HepG2 (cell line): ENCODE data around the gene UBXN1. TPM values are rescaled to one million over a fixed set of nuclear protein-coding genes. Genes with fewer than 3 reads are reported as not detected.

ENCODE experiments used
- ARID2 ChIP-seq: sonication (generic); formaldehyde crosslinking; IDR thresholded peaks from 2 replicates; pipeline ENCODE4 v1.8.1; 2022; ENCODE audit warnings: mild to moderate bottlenecking, missing genetic modification reagents, borderline replicate concordance
- ATM ChIP-seq: fragments of 450-650 bp; IDR thresholded peaks from 2 replicates; pipeline ENCODE4 v1.7.1; 2017; ENCODE audit warnings: mild to moderate bottlenecking, borderline replicate concordance
- GLI4 ChIP-seq: sonication (generic); formaldehyde crosslinking; IDR thresholded peaks from 2 replicates; pipeline ENCODE4 v1.5.1; 2020; ENCODE audit warnings: missing genetic modification reagents, mild to moderate bottlenecking, moderate library complexity, borderline replicate concordance
- KDM6A ChIP-seq: IDR thresholded peaks from 2 replicates; pipeline ENCODE4 v1.6.1; 2016; ENCODE audit warnings: low read depth
- MAZ ChIP-seq, 2 experiments: sonication (generic) in 1 of 2; formaldehyde crosslinking in 1 of 2; IDR thresholded peaks; 2 replicates each; pipeline versions ENCODE4 v1.5.0 to v1.6.1; 2012 to 2020; ENCODE audit warnings: low read depth in 2 of 2, mild to moderate bottlenecking in 2 of 2, borderline replicate concordance in 1 of 2, improper control_type of control experiment in 1 of 2, low read length in 1 of 2, missing genetic modification reagents in 1 of 2, moderate library complexity in 1 of 2
- ZBTB3 ChIP-seq: sonication (generic); formaldehyde crosslinking; IDR thresholded peaks from 2 replicates; pipeline ENCODE4 v1.4.0; 2020; ENCODE audit warnings: low read depth, mild to moderate bottlenecking, moderate library complexity, missing genetic modification reagents, borderline replicate concordance
- ZIK1 ChIP-seq: sonication (generic); formaldehyde crosslinking; IDR thresholded peaks from 2 replicates; pipeline ENCODE4 v1.5.0; 2020; ENCODE audit warnings: mild to moderate bottlenecking, low read depth, missing genetic modification reagents, borderline replicate concordance
- ZNF121 ChIP-seq: sonication (generic); formaldehyde crosslinking; IDR thresholded peaks from 2 replicates; pipeline ENCODE4 v1.5.0; 2020; ENCODE audit warnings: mild to moderate bottlenecking, missing genetic modification reagents
- ZNF224 ChIP-seq: sonication (generic); formaldehyde crosslinking; IDR thresholded peaks from 2 replicates; pipeline ENCODE4 v1.5.0; 2020; ENCODE audit warnings: mild to moderate bottlenecking, missing genetic modification reagents
- ZNF263 ChIP-seq: sonication (generic); formaldehyde crosslinking; IDR thresholded peaks from 2 replicates; pipeline ENCODE4 v1.4.0; 2020; ENCODE audit warnings: missing genetic modification reagents
- ZNF296 ChIP-seq: sonication (generic); formaldehyde crosslinking; conservative IDR thresholded peaks from 2 replicates; pipeline ENCODE4 v1.5.0; 2020; ENCODE audit warnings: mild to moderate bottlenecking, missing genetic modification reagents
- ZNF777 ChIP-seq: sonication (generic); formaldehyde crosslinking; IDR thresholded peaks from 2 replicates; pipeline ENCODE4 v1.4.0; 2020; ENCODE audit warnings: missing genetic modification reagents
- ZNF883 ChIP-seq: sonication (generic); formaldehyde crosslinking; IDR thresholded peaks from 2 replicates; pipeline ENCODE4 v1.5.1; 2020; ENCODE audit warnings: mild to moderate bottlenecking, missing genetic modification reagents; ENCODE audit errors: not compliant biosample characterization
- polyA plus RNA-seq, 8 experiments: library from polyadenylated mRNA; depleted of rRNA in 3 of 8; stranded (reverse) in 7 of 8; unstranded in 1 of 8; fragments of >200 nt; fragmentation: Illumina TruSeq in 4 of 8; extraction: Trizol in 4 of 8; gene quantifications; 2 replicates each; pipeline versions ENCODE4 v1.2.1 to v1.2.3, GENCODE V29; 2011 to 2016; ENCODE audit warnings: low read depth in 4 of 8, missing spikeins in 1 of 8, mixed read lengths in 1 of 8; ENCODE audit not compliant: insufficient read depth in 1 of 8
- total RNA-seq, 5 experiments: library from RNA; depleted of rRNA; stranded (reverse); fragments of >200 nt; fragmentation: Illumina TruSeq; extraction: Trizol; gene quantifications; 2 replicates each; pipeline ENCODE4 v1.2.3, GENCODE V29; 2016; ENCODE audit warnings: low read depth in 1 of 5
- TF ChIP-seq, protein P1 (sequence below): sonication (generic); formaldehyde crosslinking; IDR thresholded peaks from 2 replicates; pipeline ENCODE4 v1.5.0; 2020; ENCODE audit warnings: missing genetic modification reagents, mild to moderate bottlenecking, borderline replicate concordance

Gene UBXN1
- total and polyA plus RNA-seq, 2 of the 13 experiments (the other 11 are each of a cell fraction or from before 2014, with no cell fraction given) = 47.5 to 52.4 TPM

GRCh38 chr11:62726915-62727164, 48.0 kb upstream of the UBXN1 start (continued):
- TF ChIP-seq ZBTB3 (no peak), ZNF121 (0 out of 2 replicates have a peak, but pooled peaks have one; percentile 2), KDM6A (CRISPR knock-in tag) (no peak), GLI4 (peak; percentile 25; the same call in 1 of the 2 replicates), ZNF883 (CRISPR knock-in tag) (peak; percentile 12), ARID2 (no peak), ZNF224 (0 out of 2 replicates have a peak, but pooled peaks have one; percentile 69), ZNF777 (CRISPR knock-in tag) (peak; percentile 41; the same call in 1 of the 2 replicates), ATM (no peak), MAZ (IDR thresholded peaks at IDR 0.05; ENCODE audit: borderline replicate concordance, low read depth, low read length) (0 out of 2 replicates have a peak, but pooled peaks have one; percentile 56), MAZ (CRISPR knock-in tag; IDR thresholded peaks at IDR 0.05; ENCODE audit: low read depth) (no peak), ZNF263 (CRISPR knock-in tag) (peak; percentile 77; the same call in 1 of the 2 replicates), ZNF296 (CRISPR knock-in tag) (0 out of 2 replicates have a peak, but pooled peaks have one; percentile 12), ZIK1 (CRISPR knock-in tag) (no peak)
- TF ChIP-seq, protein P1, sequence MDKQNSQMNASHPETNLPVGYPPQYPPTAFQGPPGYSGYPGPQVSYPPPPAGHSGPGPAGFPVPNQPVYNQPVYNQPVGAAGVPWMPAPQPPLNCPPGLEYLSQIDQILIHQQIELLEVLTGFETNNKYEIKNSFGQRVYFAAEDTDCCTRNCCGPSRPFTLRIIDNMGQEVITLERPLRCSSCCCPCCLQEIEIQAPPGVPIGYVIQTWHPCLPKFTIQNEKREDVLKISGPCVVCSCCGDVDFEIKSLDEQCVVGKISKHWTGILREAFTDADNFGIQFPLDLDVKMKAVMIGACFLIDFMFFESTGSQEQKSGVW (CRISPR knock-in tag) = no peak
